IMR-90 (cell line): ENCODE results near the gene ATXN1L. TPM values are rescaled to one million over a fixed set of nuclear protein-coding genes. Genes with fewer than 3 reads are reported as not detected.
A peak's percentile ranks its signal among the peaks of the same experiment; 100 is the strongest.

Experiments
- ATAC-seq: fragments of 200-7000 bp; cut with Tn5 transposase; 2 replicates; pipeline ENCODE4 v1.9.1; 2020; ENCODE audit warnings: low read depth, mild to moderate bottlenecking, moderate library complexity
- BruUV-seq: library from RNA; stranded (reverse); fragments of 400-500 nt; replicated peaks from 2 replicates; lab custom pipeline; 2021; lab: Mats Ljungman, UMichigan
- CTCF ChIA-PET: fragments of 300-600 bp; formaldehyde crosslinking; extraction: SDS; loops from one replicate; lab custom pipeline; 2021; ENCODE audit warnings: antibody characterized with exemption; lab: Yijun Ruan, JAX
- POLR2A ChIA-PET: fragments of 300-600 bp; sonication (Branson Sonifier 250); formaldehyde crosslinking; loops from one replicate; lab custom pipeline; 2022; ENCODE audit warnings: antibody characterized with exemption; ENCODE audit not compliant: unreplicated experiment; lab: Charles Lee
- DNase-seq: peaks from one replicate; pipeline ENCODE4 v3.0.0; 2013
- H2AFZ ChIP-seq: replicated peaks from 2 replicates; pipeline ENCODE3; 2013; ENCODE audit warnings: low read length, mild to moderate bottlenecking; ENCODE audit not compliant: poor library complexity
- H2AK5ac ChIP-seq: 2 replicates; pipeline ENCODE4 v1.6.1; 2013; ENCODE audit warnings: low read depth, low read length, inconsistent platforms
- H2AK9ac ChIP-seq: replicated peaks from 2 replicates; pipeline ENCODE3; 2013; ENCODE audit warnings: mild to moderate bottlenecking, low read depth, low read length, moderate library complexity; ENCODE audit not compliant: poor library complexity
- H2BK120ac ChIP-seq: 2 replicates; pipeline ENCODE4 v1.6.1; 2013; ENCODE audit warnings: low read depth, low read length, inconsistent platforms
- H2BK15ac ChIP-seq: 3 replicates; pipeline ENCODE4 v1.6.1; 2013; ENCODE audit warnings: low read depth, low read length, inconsistent platforms
- H2BK20ac ChIP-seq: 2 replicates; pipeline ENCODE4 v1.6.1; 2013; ENCODE audit warnings: low read depth, mild to moderate bottlenecking, inconsistent platforms, low read length, moderate library complexity
- H2BK5ac ChIP-seq: 2 replicates; pipeline ENCODE4 v1.6.1; 2013; ENCODE audit warnings: mild to moderate bottlenecking, low read depth, low read length, inconsistent platforms; ENCODE audit not compliant: poor library complexity, severe bottlenecking
- H3K14ac ChIP-seq: replicated peaks from 2 replicates; pipeline ENCODE4 v1.6.1; 2013; ENCODE audit warnings: low read depth, low read length, inconsistent platforms
- H3K18ac ChIP-seq: 2 replicates; pipeline ENCODE4 v1.6.1; 2013; ENCODE audit warnings: low read depth, low read length, control low read depth
- H3K23ac ChIP-seq: 2 replicates; pipeline ENCODE4 v1.6.1; 2013; ENCODE audit warnings: low read depth, low read length, inconsistent platforms
- H3K27ac ChIP-seq: 2 replicates; pipeline ENCODE4 v1.5.1; 2013; ENCODE audit warnings: mild to moderate bottlenecking, control low read depth, low read length; ENCODE audit not compliant: insufficient read depth
- H3K27me3 ChIP-seq: 2 replicates; pipeline ENCODE4 v1.6.1; 2013; ENCODE audit warnings: low read length; ENCODE audit not compliant: control insufficient read depth, insufficient read depth
- H3K36me3 ChIP-seq: 2 replicates; pipeline ENCODE4 v1.6.1; 2013; ENCODE audit warnings: low read length, mixed read lengths; ENCODE audit not compliant: control insufficient read depth, insufficient read depth
- H3K4ac ChIP-seq: 2 replicates; pipeline ENCODE4 v1.6.1; 2013; ENCODE audit warnings: low read depth, low read length, inconsistent platforms
- H3K4me1 ChIP-seq: 2 replicates; pipeline ENCODE4 v1.6.1; 2013; ENCODE audit warnings: low read length, mixed read lengths; ENCODE audit not compliant: control insufficient read depth, insufficient read depth
- H3K4me2 ChIP-seq: 2 replicates; pipeline ENCODE4 v1.6.1; 2013; ENCODE audit warnings: low read depth, mild to moderate bottlenecking, control low read depth, low read length, moderate library complexity
- H3K4me3 ChIP-seq: 2 replicates; pipeline ENCODE4 v1.5.1; 2013; ENCODE audit warnings: low read depth, mild to moderate bottlenecking, control low read depth, low read length, moderate library complexity; ENCODE audit not compliant: insufficient read depth
- H3K56ac ChIP-seq: 2 replicates; pipeline ENCODE4 v1.6.1; 2013; ENCODE audit warnings: low read length, inconsistent platforms; ENCODE audit not compliant: insufficient read depth; ENCODE audit errors: extremely low read depth
- H3K79me1 ChIP-seq, 2 experiments: 2 replicates each; pipeline ENCODE4 v1.6.1; 2013; ENCODE audit warnings: low read length in 2 of 2, inconsistent platforms in 1 of 2, low read depth in 1 of 2
- H3K9ac ChIP-seq: 2 replicates; pipeline ENCODE4 v1.6.1; 2013; ENCODE audit warnings: low read depth, low read length, control low read depth
- H3K9me1 ChIP-seq: 2 replicates; pipeline ENCODE4 v1.6.1; 2013; ENCODE audit warnings: low read length, inconsistent platforms; ENCODE audit not compliant: insufficient read depth
- H3K9me3 ChIP-seq: 2 replicates; pipeline ENCODE4 v1.6.1; 2013; ENCODE audit warnings: low read length; ENCODE audit not compliant: control insufficient read depth, insufficient read depth
- H4K20me1 ChIP-seq: 2 replicates; pipeline ENCODE4 v1.6.1; 2013; ENCODE audit warnings: low read length, inconsistent platforms; ENCODE audit not compliant: insufficient read depth
- H4K5ac ChIP-seq: 2 replicates; pipeline ENCODE4 v1.6.1; 2013; ENCODE audit warnings: mild to moderate bottlenecking, low read depth, low read length, control low read depth
- H4K8ac ChIP-seq, 2 experiments: 2 replicates each; pipeline ENCODE4 v1.6.1; 2013; ENCODE audit warnings: low read depth in 2 of 2, low read length in 2 of 2, control low read depth in 1 of 2, inconsistent platforms in 1 of 2
- H4K91ac ChIP-seq: 2 replicates; pipeline ENCODE4 v1.6.1; 2013; ENCODE audit warnings: low read depth, low read length, inconsistent platforms; ENCODE audit not compliant: insufficient read depth
- CHD1 ChIP-seq: IDR thresholded peaks from 2 replicates; pipeline ENCODE4 v1.6.1; 2012; ENCODE audit warnings: low read depth, low read length, improper control_type of control experiment
- CTCF ChIP-seq: conservative IDR thresholded peaks from 2 replicates; pipeline ENCODE4 v1.5.1; 2012; ENCODE audit warnings: mild to moderate bottlenecking, low read depth, low read length, improper control_type of control experiment
- MAZ ChIP-seq: IDR thresholded peaks from 2 replicates; pipeline ENCODE4 v1.6.1; 2012; ENCODE audit warnings: low read depth, mild to moderate bottlenecking, low read length, improper control_type of control experiment, moderate library complexity, borderline replicate concordance
- NFE2L2 ChIP-seq: fragments of 150-350 bp; IDR thresholded peaks from 2 replicates; pipeline ENCODE4 v1.6.1; 2016; ENCODE audit warnings: low read depth, mild to moderate bottlenecking, low read length
- POLR2A ChIP-seq: IDR thresholded peaks from 2 replicates; pipeline ENCODE4 v1.6.1; 2012; ENCODE audit warnings: mild to moderate bottlenecking, low read depth, low read length
- RAD21 ChIP-seq: IDR thresholded peaks from 2 replicates; pipeline ENCODE4 v1.6.1; 2012; ENCODE audit warnings: low read length, improper control_type of control experiment
- RCOR1 ChIP-seq: IDR thresholded peaks from 2 replicates; pipeline ENCODE4 v1.6.1; 2012; ENCODE audit warnings: mild to moderate bottlenecking, low read length, improper control_type of control experiment; ENCODE audit not compliant: insufficient replicate concordance
- USF2 ChIP-seq: fragments of 150-350 bp; IDR thresholded peaks from 2 replicates; pipeline ENCODE4 v1.6.1; 2017; ENCODE audit warnings: mild to moderate bottlenecking, antibody characterized with exemption, low read length, low read depth
- WGBS, 2 experiments: methylation state at CpG; one replicate each; pipeline versions ENCODE4 v1.1.5 to v1.1.7; 2013; ENCODE audit warnings: missing lambda C conversion rate in 2 of 2; ENCODE audit not compliant: insufficient read length in 1 of 2; ENCODE audit errors: extremely low coverage in 2 of 2; 5-methylcytosine and 5-hydroxymethylcytosine counted together
- dilution Hi-C: fragments of 300-500 bp; cut with HindIII; formaldehyde crosslinking; loops from one replicate; pipeline ENCODE4 v1.14.3; 2018; ENCODE audit warnings: low sequenced_read_pairs; ENCODE audit not compliant: unreplicated experiment
- in situ Hi-C: fragments of 300-500 bp; cut with MboI; formaldehyde crosslinking; loops from 3 replicates; pipeline ENCODE4 v1.14.3; 2019; ENCODE audit warnings: low sequenced_read_pairs, inconsistent platforms, mixed read lengths
- intact Hi-C: fragments of 100-400 bp; cut with micrococcal nuclease; formaldehyde crosslinking; loops from 2 replicates; pipeline ENCODE4 v1.10.0; 2022
- polyA plus RNA-seq, 3 experiments: library from polyadenylated mRNA; depleted of rRNA; stranded (reverse); fragments of >200 nt; gene quantifications; 2 replicates each; pipeline ENCODE4 v1.2.3, GENCODE V29; 2012; ENCODE audit warnings: low replicate concordance in 1 of 3
- total RNA-seq: library from RNA; depleted of rRNA; stranded (reverse); fragments of >200 nt; gene quantifications from 2 replicates; pipeline ENCODE4 v1.2.3, GENCODE V29; 2012

Gene ATXN1L
- total and polyA plus RNA-seq, 2 of the 4 experiments (the other 2 are of a cell fraction), result 5.2 to 9.2 TPM

DNA sequence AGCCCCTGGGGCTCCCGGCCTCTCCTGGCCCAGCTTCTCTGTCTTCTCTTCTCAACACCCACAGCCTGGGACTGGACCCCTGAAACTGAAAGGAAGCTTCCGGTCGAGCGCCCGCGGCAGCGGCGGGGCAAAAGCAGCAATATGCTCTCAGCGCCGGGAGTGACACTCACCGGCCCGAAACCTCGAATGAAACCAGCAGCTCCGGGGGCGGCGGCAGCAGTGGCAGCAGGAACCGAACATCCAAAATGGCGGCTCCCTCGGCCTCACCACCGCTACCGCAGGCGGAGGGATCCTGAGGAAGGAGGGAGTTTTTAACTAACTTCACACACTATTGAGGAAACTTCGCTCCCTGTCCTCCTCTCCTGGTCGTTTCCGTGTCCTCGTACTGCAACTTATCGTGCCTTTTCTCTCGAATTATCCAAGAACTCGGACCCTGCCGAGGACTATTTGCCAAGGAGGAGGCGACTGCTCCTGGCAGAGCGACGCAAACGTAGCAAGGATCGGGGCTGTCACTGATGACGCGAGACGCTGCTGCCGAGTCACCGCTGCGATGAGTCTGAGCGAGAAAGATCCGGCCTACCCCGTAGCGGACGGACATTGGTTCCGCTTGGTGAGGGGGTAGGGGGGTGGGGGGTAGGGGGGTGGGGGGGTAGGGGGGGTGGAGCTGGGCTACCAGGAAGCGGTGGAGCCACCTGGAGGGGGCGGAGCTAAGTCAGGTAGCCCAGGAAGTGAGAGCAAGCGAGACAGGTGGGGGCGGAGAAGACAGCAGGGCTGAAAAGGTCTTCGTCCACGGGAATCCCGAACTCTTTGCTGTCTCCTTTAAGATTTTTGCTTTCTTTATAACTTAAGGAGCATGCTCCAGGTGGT, 37.0 kb upstream of the ATXN1L start, which contains the start of gene AP1G1:
TSS of gene AP1G1 (minus strand) at position 242 of the 867 bp plus-strand sequence. CDS start 19,355 bp downstream, outside the sequence.
- Histone ChIP-seq H3K23ac (peak within 1 kb of the TSS; percentile 100), H4K20me1 (peaks cover 27% of the 10 kb centered on the region), H3K56ac (peak within 1 kb of the TSS; percentile 100), H2BK120ac (peak within 1 kb of the TSS; percentile 100), H3K4me3 (peak within 1 kb of the TSS; percentile 61), H3K14ac (peak within 1 kb of the TSS; percentile 100), H3K4me1 (peaks cover 10% of the 10 kb centered on the region), H3K4ac (peak within 1 kb of the TSS; percentile 100), H3K18ac (peak within 1 kb of the TSS; percentile 97), H2AK9ac (peak within 1 kb of the TSS; percentile 95), H3K9ac (peak within 1 kb of the TSS; percentile 100), H3K79me1 (peaks cover 0 to 23% of the 10 kb centered on the region in 2 experiments; a peak in 3 of 4 replicates), H2AK5ac (peak within 1 kb of the TSS; percentile 93), H4K5ac (peak within 1 kb of the TSS; percentile 95), H3K4me2 (peak within 1 kb of the TSS; percentile 91), H4K91ac (peak within 1 kb of the TSS; percentile 99), H2BK20ac (peak within 1 kb of the TSS; percentile 99), H4K8ac (peak within 1 kb of the TSS; percentile 93 to 100), H2BK5ac (peak within 1 kb of the TSS; percentile 99), H3K27ac (peak within 1 kb of the TSS; percentile 99), H3K27me3 (no peaks in the 10 kb centered on the region), H2AFZ (peak within 1 kb of the TSS; percentile 99), H3K9me1 (no peaks in the 10 kb centered on the region; the same call in 1 of the 2 replicates), H3K36me3 (no peaks in the 10 kb centered on the region), H2BK15ac (peak within 1 kb of the TSS; percentile 100), H3K9me3 (no peaks in the 10 kb centered on the region)
- dilution Hi-C loops (no loop called here), intact Hi-C loops (loop anchor here (1.0 to 5.0 kb wide), 4 partner anchors 13 to 86 kb away; partner anchors contain the start of genes ATXN1L, IST1 and ZNF821), in situ Hi-C loops (no loop called here)
- BruUV-seq, result no TSS peak
- POLR2A ChIA-PET, result interaction anchor here (0.6 kb wide), 1 partner anchor 44 kb away, joined by 11 read pairs; no protein-coding TSS in a partner anchor
- peak; percentile 96 for TF ChIP-seq POLR2A
- TF ChIP-seq RAD21, result no peak
- TF ChIP-seq CHD1, result peak; percentile 74; the same call in 1 of the 2 replicates
- peak; percentile 58; the same call in 1 of the 2 replicates for TF ChIP-seq MAZ
- no peak for TF ChIP-seq CTCF
- TF ChIP-seq NFE2L2, result peak; percentile 83; the same call in 1 of the 2 replicates
- no peak for TF ChIP-seq RCOR1
- TF ChIP-seq USF2, result no peak
- DNase-seq (peak; percentile 99), ATAC-seq (peak; percentile 94)
- 0% methylated on average over 6 of the region's 54 CpGs; no CpG with 5 or more reads in 1 of the 2 experiments for WGBS, 2 experiments
- CTCF ChIA-PET, result interaction anchor here (0.5 kb wide), 1 partner anchor 21 kb away, joined by 4 read pairs; no protein-coding TSS in a partner anchor
